Measurements from ENCODE around the gene WNT7A.
"Not testable (repeated sequence)": the region's sequence is repeated elsewhere in the genome, so short reads cannot be mapped to it uniquely, and the experiment has no call there.

WNT7A gene

GRCh38 chr3:13879946-13880810, at the start of gene WNT7A:
WNT7A (minus strand) TSS chr3:13880071; CDS start chr3:13879816, 255 bp downstream.
- peak within 1 kb of the TSS; percentile 75 for H3K27ac ChIP-seq (ENCODE audit: poor library complexity, severe bottlenecking)
- H3K27me3 ChIP-seq (ENCODE audit: insufficient read depth, poor library complexity, severe bottlenecking) = no peaks in the 10 kb centered on the region

GRCh38 chr3:13928741-13929140, 48.9 kb upstream of the WNT7A start:
- ATAC-seq (ENCODE audit: low read depth); H3K9me3 ChIP-seq (ENCODE audit: severe bottlenecking); H3K36me3 ChIP-seq (ENCODE audit: low read depth); DNase-seq (ENCODE audit: low spot score); H3K27me3 ChIP-seq (ENCODE audit: insufficient read depth, poor library complexity, severe bottlenecking); H3K4me1 ChIP-seq (ENCODE audit: insufficient read depth, poor library complexity, severe bottlenecking); H3K27ac ChIP-seq (ENCODE audit: poor library complexity, severe bottlenecking); H3K4me3 ChIP-seq (ENCODE audit: severe bottlenecking): not testable (repeated sequence)

More at GRCh38 chr3:13879946-13880810, at the start of gene WNT7A:
- TF ChIP-seq CTCF (IDR thresholded peaks at IDR 0.05; ENCODE audit: poor library complexity, severe bottlenecking) = peak; percentile 98
- Histone ChIP-seq H3K4me3 (ENCODE audit: severe bottlenecking) (peak within 1 kb of the TSS; percentile 96), H3K36me3 (ENCODE audit: low read depth) (peaks cover 17% of the 10 kb centered on the region), H3K4me1 (ENCODE audit: insufficient read depth, poor library complexity, severe bottlenecking) (peaks cover 3% of the 10 kb centered on the region), H3K9me3 (ENCODE audit: severe bottlenecking) (no peaks in the 10 kb centered on the region)
- ATAC-seq (ENCODE audit: low read depth) = peak; percentile 62
- DNase-seq (ENCODE audit: low spot score) = no peak

- ATAC-seq (ENCODE audit: low read depth) (0 out of 3 replicates have a peak, but pooled peaks have one; percentile 25), DNase-seq (ENCODE audit: low spot score) (no peak)
- Histone ChIP-seq H3K4me3 (ENCODE audit: severe bottlenecking) (no peak overlapping the region), H3K36me3 (ENCODE audit: low read depth) (no peaks in the 10 kb centered on the region), H3K27me3 (ENCODE audit: insufficient read depth, poor library complexity, severe bottlenecking) (no peaks in the 10 kb centered on the region), H3K4me1 (ENCODE audit: insufficient read depth, poor library complexity, severe bottlenecking) (no peaks in the 10 kb centered on the region), H3K9me3 (ENCODE audit: severe bottlenecking) (no peaks in the 10 kb centered on the region), H3K27ac (ENCODE audit: poor library complexity, severe bottlenecking) (no peak overlapping the region)
- no peak for TF ChIP-seq CTCF (IDR thresholded peaks at IDR 0.05; ENCODE audit: poor library complexity, severe bottlenecking)
Observed at GRCh38 chr3:13927295-13927694, 47.4 kb upstream of the WNT7A start.

GRCh38 chr3:13916375-13916774, 36.5 kb upstream of the WNT7A start:
- H3K27me3 ChIP-seq (ENCODE audit: insufficient read depth, poor library complexity, severe bottlenecking) = no peaks in the 10 kb centered on the region
- no peaks in the 10 kb centered on the region for H3K36me3 ChIP-seq (ENCODE audit: low read depth)
- no peak for DNase-seq (ENCODE audit: low spot score)
- no peak for TF ChIP-seq CTCF (IDR thresholded peaks at IDR 0.05; ENCODE audit: poor library complexity, severe bottlenecking)
- no peaks in the 10 kb centered on the region for H3K4me1 ChIP-seq (ENCODE audit: insufficient read depth, poor library complexity, severe bottlenecking)
- ATAC-seq (ENCODE audit: low read depth) = no peak
- no peak overlapping the region for H3K27ac ChIP-seq (ENCODE audit: poor library complexity, severe bottlenecking)
- no peaks in the 10 kb centered on the region for H3K9me3 ChIP-seq (ENCODE audit: severe bottlenecking)
- no peak overlapping the region for H3K4me3 ChIP-seq (ENCODE audit: severe bottlenecking)

- no peak overlapping the region for H3K4me3 ChIP-seq (ENCODE audit: severe bottlenecking)
- H3K9me3 ChIP-seq (ENCODE audit: severe bottlenecking) = peaks cover 24% of the 10 kb centered on the region
- ATAC-seq (ENCODE audit: low read depth) (no peak), DNase-seq (ENCODE audit: low spot score) (no peak)
- no peak for TF ChIP-seq CTCF (IDR thresholded peaks at IDR 0.05; ENCODE audit: poor library complexity, severe bottlenecking)
- H3K4me1 ChIP-seq (ENCODE audit: insufficient read depth, poor library complexity, severe bottlenecking) = no peaks in the 10 kb centered on the region
- H3K36me3 ChIP-seq (ENCODE audit: low read depth) = no peaks in the 10 kb centered on the region
- no peak overlapping the region for H3K27ac ChIP-seq (ENCODE audit: poor library complexity, severe bottlenecking)
- H3K27me3 ChIP-seq (ENCODE audit: insufficient read depth, poor library complexity, severe bottlenecking) = no peaks in the 10 kb centered on the region
Observed at GRCh38 chr3:13902648-13903238, 22.9 kb upstream of the WNT7A start.
